ENCODE data around the gene GYS2.

The GYS2 gene

DNA sequence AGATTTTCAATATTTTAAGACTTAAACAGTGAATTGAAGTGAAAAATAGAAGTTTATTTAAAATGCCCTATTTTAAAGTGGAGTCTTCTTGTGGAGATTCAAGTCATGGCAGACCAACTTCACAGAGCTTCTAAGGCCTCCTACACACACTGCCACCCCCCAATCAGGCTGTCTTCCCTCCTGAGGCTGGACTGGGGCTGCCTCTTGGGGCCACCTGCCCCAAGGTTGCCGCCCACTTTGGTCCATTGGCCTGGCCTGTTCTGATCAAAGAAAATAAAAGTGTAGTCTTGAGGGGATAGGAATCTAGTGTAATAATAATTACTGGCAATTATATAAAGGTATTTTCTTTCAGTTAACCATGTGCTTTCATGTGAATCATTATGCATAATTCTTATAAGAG, 101.8 kb downstream of the GYS2 start:
- DNase-seq (ENCODE audit: low read depth, low spot score): no peak
- TF ChIP-seq CTCF (IDR thresholded peaks at IDR 0.05; ENCODE audit: low read depth, low read length): no peak
- in situ Hi-C loops (cut with HindIII; ENCODE audit: low sequenced_read_pairs): no loop called here
- peak overlapping the region; percentile 80 for H3K4me3 ChIP-seq (ENCODE audit: low read depth, low read length)

DNA sequence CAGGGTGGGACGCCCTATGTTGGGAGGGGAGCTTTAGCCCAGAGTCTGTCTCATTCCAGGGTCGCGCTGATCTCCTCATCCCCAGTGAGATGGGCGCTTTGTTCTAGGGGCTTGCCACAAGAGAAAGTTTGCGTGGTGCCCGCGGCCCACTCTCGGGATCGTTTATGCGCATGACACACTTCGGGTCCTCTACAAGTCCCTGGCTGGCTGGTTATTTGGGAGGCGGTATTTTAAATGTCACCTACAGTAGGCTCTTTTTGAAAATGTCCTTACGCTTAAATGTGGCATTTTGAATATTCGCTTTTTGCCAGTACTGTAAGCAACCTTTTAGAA, 102.5 kb downstream of the GYS2 start:
- TF ChIP-seq CTCF (IDR thresholded peaks at IDR 0.05; ENCODE audit: low read depth, low read length): no peak
- DNase-seq (ENCODE audit: low read depth, low spot score): peak; percentile 36
- in situ Hi-C loops (cut with HindIII; ENCODE audit: low sequenced_read_pairs): no loop called here
- H3K4me3 ChIP-seq (ENCODE audit: low read depth, low read length): peak overlapping the region; percentile 80

DNA sequence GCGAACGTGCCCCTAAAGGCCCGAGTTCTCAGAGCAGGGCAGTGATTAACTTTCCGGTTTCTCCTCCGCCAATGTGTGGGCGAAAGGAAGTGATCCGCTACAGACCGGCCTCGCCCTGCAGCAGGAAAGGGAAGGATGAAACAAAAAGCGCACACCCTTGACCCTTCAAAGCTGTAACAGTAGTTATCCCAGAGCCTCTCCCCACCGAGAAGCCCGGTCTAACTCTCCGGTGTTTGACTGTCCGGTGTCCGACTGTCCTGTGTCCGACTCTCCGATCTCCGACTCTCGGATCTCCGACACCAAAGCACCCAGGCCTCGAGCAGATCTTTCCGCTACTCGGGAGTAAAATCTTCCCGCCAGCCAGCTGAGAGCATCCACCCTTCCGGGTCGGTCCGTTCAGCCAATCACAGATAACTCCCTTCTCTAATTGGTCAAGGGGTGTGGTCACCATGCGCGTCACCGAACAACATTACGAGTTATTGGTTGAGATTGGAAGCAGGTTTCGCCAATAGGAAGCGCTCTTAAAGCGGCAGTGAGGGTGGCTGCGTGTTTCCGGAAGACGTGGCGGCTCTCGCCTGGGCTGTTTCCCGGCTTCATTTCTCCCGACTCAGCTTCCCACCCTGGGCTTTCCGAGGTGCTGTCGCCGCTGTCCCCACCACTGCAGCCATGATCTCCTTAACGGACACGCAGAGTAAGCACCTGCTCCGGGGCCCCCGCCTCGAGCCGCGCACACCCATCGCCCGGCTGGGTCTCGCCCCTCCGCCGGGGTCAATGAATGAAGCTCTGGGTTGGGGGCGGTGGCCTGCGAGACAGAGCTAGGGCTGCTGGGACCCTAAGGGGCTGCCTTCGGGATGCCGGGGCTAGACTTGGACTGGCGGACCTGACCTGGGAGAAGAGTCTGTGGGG, 103.1 kb downstream of the GYS2 start, which contains the start of the genes GOLT1B and RECQL:
GOLT1B (plus strand) TSS at position 532 of the 906 bp plus-strand sequence; CDS start at position 667, 135 bp downstream.
RECQL (minus strand) TSS at position 378 of the 906 bp plus-strand sequence. CDS start 2,065 bp downstream, outside the sequence.
- TF ChIP-seq CTCF (IDR thresholded peaks at IDR 0.05; ENCODE audit: low read depth, low read length): no peak
- peak within 1 kb of the TSS; percentile 80 for H3K4me3 ChIP-seq (ENCODE audit: low read depth, low read length)
- in situ Hi-C loops (cut with HindIII; ENCODE audit: low sequenced_read_pairs): no loop called here
- peak; percentile 98 for DNase-seq (ENCODE audit: low read depth, low spot score)

GRCh38 chr12:21500786-21501257, 103.8 kb downstream of the GYS2 start:
- no peak for TF ChIP-seq CTCF (IDR thresholded peaks at IDR 0.05; ENCODE audit: low read depth, low read length)
- peak overlapping the region; percentile 80 for H3K4me3 ChIP-seq (ENCODE audit: low read depth, low read length)
- no peak for DNase-seq (ENCODE audit: low read depth, low spot score)
- in situ Hi-C loops (cut with HindIII; ENCODE audit: low sequenced_read_pairs): no loop called here

DNA sequence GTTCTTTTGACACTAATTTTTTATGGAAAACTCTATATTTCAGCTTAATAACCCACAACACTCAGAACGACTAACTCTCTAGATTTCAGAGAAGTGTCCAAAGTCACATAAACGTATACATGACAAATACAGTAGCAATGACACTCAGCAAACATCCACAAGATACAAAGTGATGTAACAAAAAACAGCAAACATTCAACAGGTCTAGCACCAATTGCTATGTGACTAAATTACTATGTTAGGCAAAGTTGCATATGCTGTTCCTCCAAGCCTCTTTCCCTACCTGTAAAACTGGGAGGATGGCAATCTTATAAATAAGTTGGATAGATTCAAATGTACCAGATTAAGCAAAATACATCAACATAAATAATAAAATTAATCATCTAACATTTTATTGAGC, 104.9 kb downstream of the GYS2 start:
- peak overlapping the region; percentile 80 for H3K4me3 ChIP-seq (ENCODE audit: low read depth, low read length)
- TF ChIP-seq CTCF (IDR thresholded peaks at IDR 0.05; ENCODE audit: low read depth, low read length): no peak
- in situ Hi-C loops (cut with HindIII; ENCODE audit: low sequenced_read_pairs): no loop called here
- DNase-seq (ENCODE audit: low read depth, low spot score): no peak
